Measurements from ENCODE around the gene ADK. TPM values are rescaled to one million over a fixed set of nuclear protein-coding genes. Genes with fewer than 3 reads are reported as not detected.

The ADK gene
- polyA plus RNA-seq, 1 donor (not counting 4 experiments of a cell fraction or from before 2014, with no cell fraction given), result 139 TPM

DNA sequence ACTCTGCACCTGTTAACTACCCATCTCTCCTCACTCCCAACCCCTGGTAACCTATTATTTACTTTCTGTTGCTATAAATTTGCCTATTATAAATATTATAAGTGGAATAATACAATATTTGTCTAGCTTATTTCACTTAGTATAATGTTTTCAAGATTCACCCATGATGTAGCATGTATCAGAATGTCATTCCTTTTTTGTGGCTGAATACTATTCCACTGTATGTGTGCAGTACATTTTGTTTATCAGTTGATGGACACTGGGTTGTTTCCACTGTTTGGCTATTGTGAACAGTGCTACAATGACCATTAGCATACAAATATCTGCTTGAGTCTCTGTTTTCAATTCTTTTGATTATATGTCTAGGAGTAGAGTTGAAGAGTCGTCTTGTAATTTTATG, 582.6 kb downstream of the ADK start:
- DNase-seq (ENCODE audit: low read depth, low spot score), result no peak
- no peak overlapping the region for H2AFZ ChIP-seq (ENCODE audit: control insufficient read depth, low read length)
- no peak overlapping the region for H3K27ac ChIP-seq (ENCODE audit: control insufficient read depth, insufficient read depth, low read length)
- H3K4me2 ChIP-seq (ENCODE audit: control insufficient read depth, extremely low read depth, insufficient read depth, low read depth, low read length), result no peak overlapping the region
- H3K79me2 ChIP-seq (ENCODE audit: control insufficient read depth, insufficient read depth, low read length), result no peaks in the 10 kb centered on the region
- H3K9me1 ChIP-seq (ENCODE audit: control insufficient read depth, extremely low read depth, insufficient read depth, low read length), result no peaks in the 10 kb centered on the region
- TF ChIP-seq EZH2 (IDR thresholded peaks at IDR 0.05; ENCODE audit: low read length), result no peak
- H3K9ac ChIP-seq (ENCODE audit: control insufficient read depth, extremely low read depth, insufficient read depth, low read length), result no peak overlapping the region
- H3K4me1 ChIP-seq (ENCODE audit: control insufficient read depth, extremely low read depth, insufficient read depth, low read length), result no peaks in the 10 kb centered on the region
- H3K36me3 ChIP-seq (ENCODE audit: control insufficient read depth in 2 of 2, extremely low read depth in 1 of 2, insufficient read depth in 2 of 2, low read length in 2 of 2), result no peaks in the 10 kb centered on the region
- H3K4me3 ChIP-seq (ENCODE audit: control insufficient read depth in 2 of 3, extremely low read depth in 1 of 3, insufficient read depth in 2 of 3, low read depth in 1 of 3, low read length in 3 of 3), result no peak overlapping the region
- FAIRE-seq, result no peak
- H3K27me3 ChIP-seq (ENCODE audit: control insufficient read depth, extremely low read depth, insufficient read depth, low read length), result no peaks in the 10 kb centered on the region
- dilution Hi-C loops (cut with MboI; ENCODE audit: extremely low pct_ligation_motif_present, low sequenced_read_pairs), result no loop called here
- H4K20me1 ChIP-seq (ENCODE audit: control insufficient read depth, extremely low read depth, insufficient read depth, low read length), result no peaks in the 10 kb centered on the region
- no peaks in the 10 kb centered on the region for H3K9me3 ChIP-seq (ENCODE audit: control insufficient read depth, low read depth, low read length)

DNA sequence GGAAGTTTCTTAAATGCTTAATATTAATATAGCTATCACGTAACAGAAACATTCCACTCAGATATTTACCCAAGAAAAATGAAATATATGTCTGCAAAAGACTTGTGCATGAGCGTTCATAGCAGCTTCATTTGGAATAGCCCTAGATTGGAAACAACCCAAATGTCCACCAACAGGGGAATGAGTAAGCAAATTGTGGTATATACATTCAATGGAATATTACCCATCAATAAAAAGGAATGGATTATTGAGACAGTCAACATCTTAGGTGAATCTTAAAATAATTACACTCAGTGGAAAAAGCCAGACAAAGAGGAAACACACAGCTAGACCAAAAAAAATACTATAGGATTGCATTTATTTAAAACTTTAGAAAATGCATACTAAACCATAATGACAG, 585.0 kb downstream of the ADK start:
- H3K9ac ChIP-seq (ENCODE audit: control insufficient read depth, extremely low read depth, insufficient read depth, low read length), result no peak overlapping the region
- H3K27ac ChIP-seq (ENCODE audit: control insufficient read depth, insufficient read depth, low read length), result no peak overlapping the region
- H3K9me1 ChIP-seq (ENCODE audit: control insufficient read depth, extremely low read depth, insufficient read depth, low read length), result no peaks in the 10 kb centered on the region
- no peaks in the 10 kb centered on the region for H4K20me1 ChIP-seq (ENCODE audit: control insufficient read depth, extremely low read depth, insufficient read depth, low read length)
- H3K79me2 ChIP-seq (ENCODE audit: control insufficient read depth, insufficient read depth, low read length), result no peaks in the 10 kb centered on the region
- no peaks in the 10 kb centered on the region for H3K36me3 ChIP-seq (ENCODE audit: control insufficient read depth in 2 of 2, extremely low read depth in 1 of 2, insufficient read depth in 2 of 2, low read length in 2 of 2)
- TF ChIP-seq, protein P1, sequence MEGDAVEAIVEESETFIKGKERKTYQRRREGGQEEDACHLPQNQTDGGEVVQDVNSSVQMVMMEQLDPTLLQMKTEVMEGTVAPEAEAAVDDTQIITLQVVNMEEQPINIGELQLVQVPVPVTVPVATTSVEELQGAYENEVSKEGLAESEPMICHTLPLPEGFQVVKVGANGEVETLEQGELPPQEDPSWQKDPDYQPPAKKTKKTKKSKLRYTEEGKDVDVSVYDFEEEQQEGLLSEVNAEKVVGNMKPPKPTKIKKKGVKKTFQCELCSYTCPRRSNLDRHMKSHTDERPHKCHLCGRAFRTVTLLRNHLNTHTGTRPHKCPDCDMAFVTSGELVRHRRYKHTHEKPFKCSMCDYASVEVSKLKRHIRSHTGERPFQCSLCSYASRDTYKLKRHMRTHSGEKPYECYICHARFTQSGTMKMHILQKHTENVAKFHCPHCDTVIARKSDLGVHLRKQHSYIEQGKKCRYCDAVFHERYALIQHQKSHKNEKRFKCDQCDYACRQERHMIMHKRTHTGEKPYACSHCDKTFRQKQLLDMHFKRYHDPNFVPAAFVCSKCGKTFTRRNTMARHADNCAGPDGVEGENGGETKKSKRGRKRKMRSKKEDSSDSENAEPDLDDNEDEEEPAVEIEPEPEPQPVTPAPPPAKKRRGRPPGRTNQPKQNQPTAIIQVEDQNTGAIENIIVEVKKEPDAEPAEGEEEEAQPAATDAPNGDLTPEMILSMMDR (optimal IDR thresholded peaks at IDR 0.05 in 1 of 3, IDR thresholded peaks at IDR 0.05 in 1 of 3, conservative IDR thresholded peaks at IDR 0.05 in 1 of 3; ENCODE audit: extremely low read depth in 1 of 3, insufficient read depth in 2 of 3, low read length in 3 of 3), result no peak
- no peak for TF ChIP-seq EZH2 (IDR thresholded peaks at IDR 0.05; ENCODE audit: low read length)
- no peak overlapping the region for H3K4me2 ChIP-seq (ENCODE audit: control insufficient read depth, extremely low read depth, insufficient read depth, low read depth, low read length)
- H3K9me3 ChIP-seq (ENCODE audit: control insufficient read depth, low read depth, low read length), result no peaks in the 10 kb centered on the region
- DNase-seq (ENCODE audit: low read depth, low spot score) (no peak), FAIRE-seq (no peak)
- H3K27me3 ChIP-seq (ENCODE audit: control insufficient read depth, extremely low read depth, insufficient read depth, low read length), result no peaks in the 10 kb centered on the region
- dilution Hi-C loops (cut with MboI; ENCODE audit: extremely low pct_ligation_motif_present, low sequenced_read_pairs), result no loop called here
- H2AFZ ChIP-seq (ENCODE audit: control insufficient read depth, low read length), result no peak overlapping the region
- no peaks in the 10 kb centered on the region for H3K4me1 ChIP-seq (ENCODE audit: control insufficient read depth, extremely low read depth, insufficient read depth, low read length)
- H3K4me3 ChIP-seq (ENCODE audit: control insufficient read depth in 2 of 3, extremely low read depth in 1 of 3, insufficient read depth in 2 of 3, low read depth in 1 of 3, low read length in 3 of 3), result no peak overlapping the region

DNA sequence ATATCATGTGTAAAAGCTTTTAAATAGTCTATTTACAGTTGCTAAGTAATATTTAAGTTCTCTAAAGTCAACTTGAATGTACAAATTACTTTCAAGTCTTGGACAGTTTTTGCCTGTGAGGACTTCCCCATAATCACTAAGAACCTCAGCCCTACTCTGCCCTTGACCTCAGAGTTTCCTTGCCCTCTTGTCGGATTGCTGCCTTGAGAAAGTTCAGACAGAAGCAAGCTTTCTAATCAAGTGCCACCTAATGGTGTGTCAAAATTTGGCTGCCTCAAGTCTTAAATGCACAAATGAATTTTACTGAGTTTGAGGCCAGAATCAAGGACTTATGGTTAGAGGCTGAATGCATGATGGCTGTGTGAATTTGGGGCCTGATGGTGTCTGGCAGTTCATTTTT, 587.0 kb downstream of the ADK start:
- no peak overlapping the region for H2AFZ ChIP-seq (ENCODE audit: control insufficient read depth, low read length)
- no peaks in the 10 kb centered on the region for H4K20me1 ChIP-seq (ENCODE audit: control insufficient read depth, extremely low read depth, insufficient read depth, low read length)
- no peak for TF ChIP-seq EZH2 (IDR thresholded peaks at IDR 0.05; ENCODE audit: low read length)
- TF ChIP-seq, protein P1 (optimal IDR thresholded peaks at IDR 0.05 in 1 of 3, IDR thresholded peaks at IDR 0.05 in 1 of 3, conservative IDR thresholded peaks at IDR 0.05 in 1 of 3; ENCODE audit: extremely low read depth in 1 of 3, insufficient read depth in 2 of 3, low read length in 3 of 3), result no peak
- no peak overlapping the region for H3K4me2 ChIP-seq (ENCODE audit: control insufficient read depth, extremely low read depth, insufficient read depth, low read depth, low read length)
- H3K27ac ChIP-seq (ENCODE audit: control insufficient read depth, insufficient read depth, low read length), result no peak overlapping the region
- DNase-seq (ENCODE audit: low read depth, low spot score), result no peak
- H3K9ac ChIP-seq (ENCODE audit: control insufficient read depth, extremely low read depth, insufficient read depth, low read length), result no peak overlapping the region
- H3K9me1 ChIP-seq (ENCODE audit: control insufficient read depth, extremely low read depth, insufficient read depth, low read length), result no peaks in the 10 kb centered on the region
- no peaks in the 10 kb centered on the region for H3K27me3 ChIP-seq (ENCODE audit: control insufficient read depth, extremely low read depth, insufficient read depth, low read length)
- no peak overlapping the region for H3K4me3 ChIP-seq (ENCODE audit: control insufficient read depth in 2 of 3, extremely low read depth in 1 of 3, insufficient read depth in 2 of 3, low read depth in 1 of 3, low read length in 3 of 3)
- H3K36me3 ChIP-seq (ENCODE audit: control insufficient read depth in 2 of 2, extremely low read depth in 1 of 2, insufficient read depth in 2 of 2, low read length in 2 of 2), result no peaks in the 10 kb centered on the region
- H3K9me3 ChIP-seq (ENCODE audit: control insufficient read depth, low read depth, low read length), result no peaks in the 10 kb centered on the region
- FAIRE-seq, result no peak
- no peaks in the 10 kb centered on the region for H3K79me2 ChIP-seq (ENCODE audit: control insufficient read depth, insufficient read depth, low read length)
- dilution Hi-C loops (cut with MboI; ENCODE audit: extremely low pct_ligation_motif_present, low sequenced_read_pairs), result no loop called here
- no peaks in the 10 kb centered on the region for H3K4me1 ChIP-seq (ENCODE audit: control insufficient read depth, extremely low read depth, insufficient read depth, low read length)
